ENCODE data around the gene ZNF609.

GRCh38 chr15:64466408-64467141 lies 6.2 kb downstream of the ZNF609 start:
- TF ChIP-seq GATA3 (IDR thresholded peaks at IDR 0.05; ENCODE audit: low read depth, low read length) (no peak), GATA2 (IDR thresholded peaks at IDR 0.05; ENCODE audit: low read depth, low read length) (no peak)
